Liver (tissue), 9 donors: ENCODE results near the gene TLE1. TPM values are rescaled to one million over a fixed set of nuclear protein-coding genes. Genes with fewer than 3 reads are reported as not detected.

ENCODE experiments used
- DNase-seq: peaks from one replicate; pipeline ENCODE4 v3.0.0-alpha.2; 2017; ENCODE audit warnings: low spot score
- H3K27ac ChIP-seq, 2 donors: one replicate each; pipeline ENCODE4 v1.7.0; 2013; ENCODE audit warnings: inconsistent platforms in 2 of 2, low read length in 2 of 2, control low read depth in 1 of 2, low read depth in 1 of 2, mild to moderate bottlenecking in 1 of 2
- H3K27me3 ChIP-seq, 4 donors: one replicate each; pipeline versions ENCODE4 v1.6.1 to v1.7.0; 2013; ENCODE audit warnings: low read length in 3 of 4, inconsistent platforms in 1 of 4, mild to moderate bottlenecking in 1 of 4, moderate library complexity in 1 of 4; ENCODE audit not compliant: control insufficient read depth in 4 of 4, insufficient read depth in 4 of 4
- H3K36me3 ChIP-seq, 4 donors: one replicate each; pipeline versions ENCODE4 v1.6.1 to v1.7.0; 2013; ENCODE audit warnings: low read length in 3 of 4, mild to moderate bottlenecking in 3 of 4, low read depth in 1 of 4, moderate library complexity in 1 of 4; ENCODE audit not compliant: control insufficient read depth in 4 of 4, insufficient read depth in 3 of 4
- H3K4me1 ChIP-seq, 4 donors: one replicate each; pipeline versions ENCODE4 v1.6.1 to v1.7.0; 2013; ENCODE audit warnings: low read length in 3 of 4, mild to moderate bottlenecking in 3 of 4, moderate library complexity in 1 of 4; ENCODE audit not compliant: control insufficient read depth in 4 of 4, insufficient read depth in 4 of 4
- H3K4me3 ChIP-seq, 3 donors: one replicate each; pipeline versions ENCODE4 v1.6.1 to v1.7.0; 2013; ENCODE audit warnings: low read length in 3 of 3, control low read depth in 1 of 3, low read depth in 1 of 3, mild to moderate bottlenecking in 1 of 3
- H3K9ac ChIP-seq, 2 donors: one replicate each; pipeline ENCODE4 v1.7.0; 2013; ENCODE audit warnings: low read length in 2 of 2, mild to moderate bottlenecking in 2 of 2, moderate library complexity in 2 of 2, control low read depth in 1 of 2, low read depth in 1 of 2
- H3K9me3 ChIP-seq, 4 donors: one replicate each; pipeline versions ENCODE4 v1.6.1 to v1.7.0; 2013; ENCODE audit warnings: low read length in 3 of 4; ENCODE audit not compliant: control insufficient read depth in 4 of 4
- ATF3 ChIP-seq: IDR thresholded peaks from 2 replicates; pipeline ENCODE4 v1.6.1; 2016; ENCODE audit warnings: antibody characterized with exemption
- CTCF ChIP-seq: fragments of 150-350 bp; IDR thresholded peaks from 2 replicates; pipeline ENCODE4 v1.5.1; 2017; ENCODE audit warnings: improper control_type of control experiment, low read depth, low read length; ENCODE audit not compliant: missing input control
- EGR1 ChIP-seq, 2 donors: IDR thresholded peaks; 2 replicates each; pipeline ENCODE4 v1.6.1; 2016 to 2018; ENCODE audit warnings: antibody characterized with exemption in 2 of 2, low read depth in 2 of 2
- FOXA2 ChIP-seq: IDR thresholded peaks from 2 replicates; pipeline ENCODE4 v1.6.1; 2016; ENCODE audit warnings: antibody characterized with exemption
- HNF4A ChIP-seq, 2 donors: conservative IDR thresholded peaks; 2 replicates each; pipeline ENCODE4 v1.6.1; 2016; ENCODE audit warnings: antibody characterized with exemption in 2 of 2, mild to moderate bottlenecking in 2 of 2
- HNF4G ChIP-seq: IDR thresholded peaks from 2 replicates; pipeline ENCODE4 v1.6.1; 2016; ENCODE audit warnings: antibody characterized with exemption
- JUND ChIP-seq, 2 donors: IDR thresholded peaks; 2 replicates each; pipeline ENCODE4 v1.6.1; 2016; ENCODE audit warnings: antibody characterized with exemption in 2 of 2
- RAD21 ChIP-seq, 2 donors: IDR thresholded peaks; 2 replicates each; pipeline ENCODE4 v1.6.1; 2016; ENCODE audit warnings: antibody characterized with exemption in 2 of 2, mild to moderate bottlenecking in 2 of 2
- REST ChIP-seq: IDR thresholded peaks from 2 replicates; pipeline ENCODE4 v1.6.1; 2016; ENCODE audit warnings: antibody characterized with exemption, mild to moderate bottlenecking
- RXRA ChIP-seq, 2 donors: IDR thresholded peaks; 2 replicates each; pipeline ENCODE4 v1.6.1; 2017 to 2018; ENCODE audit warnings: antibody characterized with exemption in 2 of 2, mild to moderate bottlenecking in 1 of 2
- SP1 ChIP-seq: IDR thresholded peaks from 2 replicates; pipeline ENCODE4 v1.6.1; 2018; ENCODE audit warnings: antibody characterized with exemption, mild to moderate bottlenecking
- TAF1 ChIP-seq: conservative IDR thresholded peaks from 2 replicates; pipeline ENCODE4 v1.6.1; 2016; ENCODE audit warnings: antibody characterized with exemption, mild to moderate bottlenecking
- YY1 ChIP-seq: IDR thresholded peaks from 2 replicates; pipeline ENCODE4 v1.6.1; 2016; ENCODE audit warnings: antibody characterized with exemption, mild to moderate bottlenecking
- ZBTB33 ChIP-seq: IDR thresholded peaks from 2 replicates; pipeline ENCODE4 v1.6.1; 2016; ENCODE audit warnings: antibody characterized with exemption
- WGBS: extraction: QIAGEN DNeasy Blood & Tissue Kit; methylation state at CpG from one replicate; pipeline ENCODE4 v1.1.7; 2013; 5-methylcytosine and 5-hydroxymethylcytosine counted together
- polyA plus RNA-seq, 2 donors: library from polyadenylated mRNA; stranded (reverse) in 1 of 2; unstranded in 1 of 2; fragments of 200-250 nt in 1 of 2; fragments of >200 nt in 1 of 2; fragmentation: Nextera tagmentation in 1 of 2; extraction: Ambion mirVana in 1 of 2; gene quantifications; one replicate each; pipeline versions ENCODE4 v1.2.1 to v1.2.3, GENCODE V29; 2013 to 2015
- total RNA-seq, 2 donors: library from RNA; depleted of rRNA; stranded (reverse); fragments of >200 nt; gene quantifications; one replicate each; pipeline ENCODE4 v1.2.3, GENCODE V29; 2014
- donor health status: healthy.
- donor health status: healthy.
- donor health status: healthy.
- donor health status: healthy.
- donor health status: healthy.

TLE1 gene
- total and polyA plus RNA-seq, 4 donors: 25.2 to 45.4 (median 25.7) TPM

GRCh38 chr9:81549500-81550206, 139.7 kb downstream of the TLE1 start (continued):
- TF ChIP-seq HNF4A (conservative IDR thresholded peaks at IDR 0.05) (peak; percentile 62 to 70), TAF1 (no peak), FOXA2 (no peak), RXRA (IDR thresholded peaks at IDR 0.05) (peak; percentile 68 to 82)

- Histone ChIP-seq H3K9ac (no peak overlapping the region), H3K27ac (no peak overlapping the region), H3K4me3 (no peak overlapping the region), H3K36me3 (no peaks in the 10 kb centered on the region), H3K27me3 (no peaks in the 10 kb centered on the region), H3K4me1 (peaks cover 13 to 36% (median 28%) of the 10 kb centered on the region in 4 donors), H3K9me3 (no peaks in the 10 kb centered on the region)
- 83% methylated on average over 2 of the region's 2 CpGs for WGBS
- no peak for TF ChIP-seq JUND (IDR thresholded peaks at IDR 0.05)
- TF ChIP-seq HNF4G: no peak
- no peak for TF ChIP-seq TAF1
- no peak for TF ChIP-seq HNF4A (conservative IDR thresholded peaks at IDR 0.05)
- no peak for TF ChIP-seq EGR1 (IDR thresholded peaks at IDR 0.05; ENCODE audit: low read depth in 2 of 2)
- TF ChIP-seq ZBTB33: no peak
- TF ChIP-seq SP1: no peak
- no peak for TF ChIP-seq ATF3
- TF ChIP-seq REST: no peak
- no peak for TF ChIP-seq CTCF
- no peak for TF ChIP-seq YY1
- no peak for TF ChIP-seq RAD21 (IDR thresholded peaks at IDR 0.05)
- DNase-seq: no peak
These were observed 140.4 kb downstream of the TLE1 start for GRCh38 chr9:81548911-81549310.
